OCI-LY7 (cell line): ENCODE measurements around the gene MEF2D. TPM values are rescaled to one million over a fixed set of nuclear protein-coding genes. Genes with fewer than 3 reads are reported as not detected.

Source experiments
- BruUV-seq: library from RNA; stranded (reverse); fragments of 400-500 nt; replicated peaks from 2 replicates; lab custom pipeline; 2021; lab: Mats Ljungman, UMichigan
- CTCF ChIA-PET: fragments of 300-600 bp; sonication (Branson Sonifier 250); formaldehyde crosslinking; loops from one replicate; lab custom pipeline; 2022; ENCODE audit warnings: antibody characterized with exemption; ENCODE audit not compliant: unreplicated experiment; lab: Charles Lee
- POLR2A ChIA-PET: fragments of 300-600 bp; sonication (Branson Sonifier 250); formaldehyde crosslinking; loops from one replicate; lab custom pipeline; 2022; ENCODE audit warnings: antibody characterized with exemption; lab: Charles Lee
- DNase-seq: peaks from one replicate; pipeline ENCODE4 v3.0.0-alpha.2; 2015; ENCODE audit warnings: low spot score
- H2AFZ ChIP-seq: fragments of 200-600 bp; sonication (generic), shearing (Covaris generic); 2 replicates; pipeline ENCODE4 v1.6.1; 2014; ENCODE audit warnings: mild to moderate bottlenecking, antibody characterized with exemption, low read length, moderate library complexity
- H3K27ac ChIP-seq: fragments of 200-600 bp; sonication (generic); 2 replicates; pipeline ENCODE4 v1.5.1; 2014; ENCODE audit warnings: mixed run types, low read depth, mild to moderate bottlenecking, moderate library complexity, low read length, inconsistent platforms; ENCODE audit not compliant: poor library complexity, severe bottlenecking
- H3K36me3 ChIP-seq: fragments of 200-600 bp; sonication (generic); 2 replicates; pipeline ENCODE4 v1.6.1; 2014; ENCODE audit warnings: mild to moderate bottlenecking, antibody characterized with exemption, low read length, moderate library complexity, mixed read lengths; ENCODE audit not compliant: insufficient read depth
- H3K4me1 ChIP-seq: fragments of 200-600 bp; sonication (generic); 2 replicates; pipeline ENCODE4 v1.5.1; 2014; ENCODE audit warnings: mild to moderate bottlenecking, low read length; ENCODE audit not compliant: insufficient read depth, poor library complexity, severe bottlenecking
- H3K4me2 ChIP-seq: fragments of 200-600 bp; sonication (generic); 2 replicates; pipeline ENCODE4 v1.6.1; 2014; ENCODE audit warnings: mild to moderate bottlenecking, low read length
- H3K4me3 ChIP-seq: fragments of 200-600 bp; sonication (generic); 2 replicates; pipeline ENCODE4 v1.5.1; 2014; ENCODE audit warnings: mild to moderate bottlenecking, low read depth, low read length; ENCODE audit not compliant: poor library complexity, severe bottlenecking
- H3K79me2 ChIP-seq: fragments of 200-600 bp; sonication (generic); 2 replicates; pipeline ENCODE4 v1.6.1; 2016; ENCODE audit warnings: low read depth, mild to moderate bottlenecking, low read length, moderate library complexity, mixed read lengths; ENCODE audit not compliant: insufficient read depth
- H3K9me2 ChIP-seq: fragments of 200-600 bp; sonication (generic); 2 replicates; pipeline ENCODE4 v1.6.1; 2016; ENCODE audit warnings: mild to moderate bottlenecking, low read length, mixed read lengths; ENCODE audit not compliant: insufficient read depth
- H3K9me3 ChIP-seq: fragments of 200-600 bp; sonication (generic); 2 replicates; pipeline ENCODE4 v1.6.1; 2014; ENCODE audit warnings: mild to moderate bottlenecking, mixed run types, low read length, mixed read lengths
- H4K20me1 ChIP-seq: fragments of 200-600 bp; sonication (generic); 2 replicates; pipeline ENCODE4 v1.6.1; 2014; ENCODE audit warnings: mild to moderate bottlenecking, antibody characterized with exemption, low read length, moderate library complexity, mixed read lengths; ENCODE audit not compliant: insufficient read depth
- EZH2phosphoT487 ChIP-seq: fragments of 200-600 bp; sonication (generic); IDR thresholded peaks from 2 replicates; pipeline ENCODE4 v1.6.1; 2018; ENCODE audit warnings: low read depth, borderline replicate concordance, mild to moderate bottlenecking, mixed run types, antibody characterized with exemption, low read length, moderate library complexity, mixed read lengths
- intact Hi-C: fragments of 100-400 bp; cut with micrococcal nuclease; formaldehyde crosslinking; loops from one replicate; pipeline ENCODE4 v1.10.0; 2022; ENCODE audit not compliant: unreplicated experiment
- total RNA-seq, 2 experiments: library from RNA; depleted of rRNA in 1 of 2; stranded (reverse); fragments of >200 nt in 1 of 2; shearing (Covaris generic) in 1 of 2; gene quantifications; 2 replicates each; pipeline ENCODE4 v1.2.3, GENCODE V29; 2014 to 2022
- TF ChIP-seq, protein P1 (sequence below): fragments of 200-600 bp; sonication (generic); conservative IDR thresholded peaks from 2 replicates; pipeline ENCODE4 v1.5.1; 2014; ENCODE audit warnings: mild to moderate bottlenecking, antibody characterized with exemption, low read length, moderate library complexity, mixed read lengths

MEF2D gene
- total RNA-seq, 2 experiments from 2014 or later: 42.7 to 92.3 TPM

DNA sequence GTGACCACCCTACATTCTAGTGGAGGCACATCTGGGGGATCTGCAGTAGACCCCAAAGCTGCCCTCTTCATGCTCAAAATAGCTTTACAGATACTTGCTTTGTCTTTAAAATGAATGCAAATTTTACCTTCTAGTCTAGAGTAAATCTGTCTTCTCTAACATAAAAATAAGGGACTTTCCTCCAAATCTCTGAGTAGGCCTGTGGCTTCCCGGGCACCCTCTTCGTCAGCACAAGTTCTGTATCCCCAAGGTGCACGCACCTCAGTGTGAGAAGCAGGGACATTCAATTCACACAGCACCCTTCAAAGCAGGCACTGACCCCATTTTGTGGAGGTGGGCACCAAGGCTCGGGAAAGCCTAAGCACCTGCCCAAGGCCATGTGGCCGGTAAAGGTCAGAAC lies 19.0 kb downstream of the MEF2D start:
- peaks cover 44% of the 10 kb centered on the region for H3K79me2 ChIP-seq

DNA sequence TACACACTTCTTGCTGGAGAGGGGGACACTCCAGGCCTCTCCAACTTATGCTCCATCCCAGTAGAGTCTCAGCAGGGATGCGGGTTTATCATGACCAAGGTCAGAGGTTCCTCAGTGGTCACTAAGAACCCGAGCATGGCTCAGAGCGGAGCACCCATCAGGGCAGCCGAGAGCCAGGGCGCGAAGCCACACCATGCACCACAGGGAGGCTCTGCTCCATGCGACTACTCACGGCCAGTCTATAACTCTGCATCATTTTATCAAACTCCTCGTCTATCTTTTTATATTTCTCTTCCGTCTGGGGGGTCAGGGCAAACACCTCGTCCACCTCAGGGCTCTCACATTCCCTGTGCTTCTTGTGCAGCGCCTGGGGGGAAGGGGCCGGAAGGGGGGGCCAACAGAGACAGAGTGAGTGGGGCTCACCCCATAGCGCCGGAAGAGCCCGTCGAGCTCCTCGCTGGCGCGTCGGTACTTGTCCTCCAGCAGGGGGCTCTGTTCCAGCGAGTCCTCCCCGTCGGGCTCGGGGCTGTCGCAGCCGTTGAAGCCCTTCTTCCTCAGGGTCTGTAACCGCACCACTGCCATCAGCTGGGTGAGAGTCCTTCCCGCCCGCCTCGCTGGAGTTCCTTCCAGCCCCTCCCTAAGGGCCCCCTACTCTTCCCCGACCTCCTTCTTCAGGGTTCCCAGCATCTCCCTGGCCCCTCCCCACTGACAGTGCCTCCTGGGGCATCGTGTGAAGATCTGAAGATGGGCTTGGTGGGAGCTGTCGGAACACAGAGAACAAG lies 20.0 kb downstream of the MEF2D start:
- peak overlapping the region; percentile 48 for H3K4me2 ChIP-seq
- peaks cover 35% of the 10 kb centered on the region for H3K79me2 ChIP-seq
- H4K20me1 ChIP-seq: no peaks in the 10 kb centered on the region
- BruUV-seq: no TSS peak
- peak overlapping the region; percentile 6 for H3K4me3 ChIP-seq
- H3K36me3 ChIP-seq: peaks cover 100% of the 10 kb centered on the region
- peaks cover 56% of the 10 kb centered on the region for H3K4me1 ChIP-seq
- ChIA-PET POLR2A (interaction anchor here (0.6 to 2.9 kb wide), 6 partner anchors 11 to 290 kb away, joined by 3 to 15 read pairs (median 4); no protein-coding TSS in a partner anchor), CTCF (interaction anchor here (0.6 to 1.7 kb wide), 7 partner anchors 9 to 24 kb away, joined by 4 to 28 read pairs (median 5); partner anchors contain the start of gene MEF2D)
- H3K27ac ChIP-seq: peak overlapping the region; percentile 61
- no peaks in the 10 kb centered on the region for H3K9me2 ChIP-seq
- TF ChIP-seq EZH2phosphoT487: no peak
- TF ChIP-seq, protein P1, sequence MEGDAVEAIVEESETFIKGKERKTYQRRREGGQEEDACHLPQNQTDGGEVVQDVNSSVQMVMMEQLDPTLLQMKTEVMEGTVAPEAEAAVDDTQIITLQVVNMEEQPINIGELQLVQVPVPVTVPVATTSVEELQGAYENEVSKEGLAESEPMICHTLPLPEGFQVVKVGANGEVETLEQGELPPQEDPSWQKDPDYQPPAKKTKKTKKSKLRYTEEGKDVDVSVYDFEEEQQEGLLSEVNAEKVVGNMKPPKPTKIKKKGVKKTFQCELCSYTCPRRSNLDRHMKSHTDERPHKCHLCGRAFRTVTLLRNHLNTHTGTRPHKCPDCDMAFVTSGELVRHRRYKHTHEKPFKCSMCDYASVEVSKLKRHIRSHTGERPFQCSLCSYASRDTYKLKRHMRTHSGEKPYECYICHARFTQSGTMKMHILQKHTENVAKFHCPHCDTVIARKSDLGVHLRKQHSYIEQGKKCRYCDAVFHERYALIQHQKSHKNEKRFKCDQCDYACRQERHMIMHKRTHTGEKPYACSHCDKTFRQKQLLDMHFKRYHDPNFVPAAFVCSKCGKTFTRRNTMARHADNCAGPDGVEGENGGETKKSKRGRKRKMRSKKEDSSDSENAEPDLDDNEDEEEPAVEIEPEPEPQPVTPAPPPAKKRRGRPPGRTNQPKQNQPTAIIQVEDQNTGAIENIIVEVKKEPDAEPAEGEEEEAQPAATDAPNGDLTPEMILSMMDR: peak; percentile 89
- DNase-seq: peak; percentile 90
- H3K9me3 ChIP-seq: no peaks in the 10 kb centered on the region
- no peak overlapping the region for H2AFZ ChIP-seq
- intact Hi-C loops: loop anchor here (1.0 kb wide), 2 partner anchors 16 to 20 kb away; partner anchors contain the start of gene MEF2D

More for the DNA sequence above, 19.0 kb downstream of the MEF2D start:
- BruUV-seq: TSS peak; percentile 23
- H2AFZ ChIP-seq: no peak overlapping the region
- ChIA-PET CTCF (interaction anchor here (0.6 to 2.0 kb wide), 3 partner anchors 18 to 23 kb away, joined by 9 to 12 read pairs (median 11); no protein-coding TSS in a partner anchor), POLR2A (interaction anchor here (0.7 to 2.9 kb wide), 4 partner anchors 10 to 51 kb away, joined by 3 to 15 read pairs (median 8); no protein-coding TSS in a partner anchor)
- H3K4me2 ChIP-seq: peak overlapping the region; percentile 48
- H3K36me3 ChIP-seq: peaks cover 100% of the 10 kb centered on the region
- no peak for DNase-seq
- H4K20me1 ChIP-seq: no peaks in the 10 kb centered on the region
- H3K9me3 ChIP-seq: no peaks in the 10 kb centered on the region
- no peaks in the 10 kb centered on the region for H3K9me2 ChIP-seq
- peak overlapping the region; percentile 61 for H3K27ac ChIP-seq
- H3K4me3 ChIP-seq: peak overlapping the region; percentile 6
- intact Hi-C loops: no loop called here
- H3K4me1 ChIP-seq: peaks cover 63% of the 10 kb centered on the region
- TF ChIP-seq, protein P1: no peak
- no peak for TF ChIP-seq EZH2phosphoT487
